Keratinocyte (primary cell): ENCODE results near the gene ANGEL2.

Experiments
- CTCF ChIP-seq, 3 experiments: IDR thresholded peaks in 1 of 3; conservative IDR thresholded peaks in 1 of 3; optimal IDR thresholded peaks in 1 of 3; 2 replicates in 2 of 3; 3 replicates in 1 of 3; pipeline versions ENCODE3 to v1.5.1; 2011; ENCODE audit warnings: low read length in 3 of 3, mild to moderate bottlenecking in 3 of 3, moderate library complexity in 2 of 3, control low read depth in 1 of 3, inconsistent platforms in 1 of 3; ENCODE audit not compliant: insufficient read depth in 2 of 3; ENCODE audit errors: extremely low read depth in 1 of 3
- EZH2 ChIP-seq: IDR thresholded peaks from one replicate; pipeline ENCODE4 v1.6.1; 2012; ENCODE audit warnings: inconsistent platforms, mild to moderate bottlenecking, low read length, moderate library complexity

GRCh38 chr1:212983482-212983881 lies 32.2 kb downstream of the ANGEL2 start:
- no peak for TF ChIP-seq CTCF (optimal IDR thresholded peaks at IDR 0.05 in 1 of 3, IDR thresholded peaks at IDR 0.05 in 1 of 3, conservative IDR thresholded peaks at IDR 0.05 in 1 of 3; ENCODE audit: extremely low read depth in 1 of 3, insufficient read depth in 2 of 3, low read length in 3 of 3)
- no peak for TF ChIP-seq EZH2
